Measurements from ENCODE around the gene DPH5. TPM values are rescaled to one million over a fixed set of nuclear protein-coding genes. Genes with fewer than 3 reads are reported as not detected.

Gene DPH5
- total and polyA plus RNA-seq, 2 of the 4 experiments (the other 2 are of a cell fraction), result 32.3 to 42.0 TPM

DNA sequence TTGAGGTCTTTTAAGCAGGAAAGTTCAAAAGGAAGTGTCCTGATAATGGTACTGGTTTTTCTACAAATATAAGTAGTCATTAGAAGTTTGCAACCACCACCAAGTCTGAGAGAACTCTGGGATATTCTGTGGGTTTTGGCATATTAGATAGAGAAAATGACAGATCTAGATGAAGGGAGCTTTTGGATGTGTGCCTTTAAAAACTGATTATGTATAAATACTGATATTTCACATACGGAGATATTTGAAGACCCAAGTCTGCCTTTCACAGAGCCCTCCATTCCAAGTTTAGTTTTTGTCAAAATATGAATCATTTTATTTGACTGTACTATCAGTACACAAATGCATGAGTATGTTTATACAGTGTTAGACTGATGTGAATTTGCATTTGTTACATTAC is 48.6 kb downstream of the DPH5 start:
- dilution Hi-C loops (cut with HindIII; ENCODE audit: low sequenced_read_pairs, unreplicated experiment) (no loop called here), intact Hi-C loops (cut with micrococcal nuclease) (no loop called here), in situ Hi-C loops (cut with MboI; ENCODE audit: low sequenced_read_pairs) (no loop called here)
- Histone ChIP-seq H2BK15ac (ENCODE audit: low read depth, low read length) (no peak overlapping the region), H3K27me3 (ENCODE audit: control insufficient read depth, insufficient read depth, low read length) (no peaks in the 10 kb centered on the region), H3K27ac (ENCODE audit: insufficient read depth, low read length) (no peak overlapping the region), H4K5ac (ENCODE audit: low read depth, low read length) (no peak overlapping the region), H3K4me2 (ENCODE audit: low read depth, low read length) (no peak overlapping the region), H3K9me3 (ENCODE audit: control insufficient read depth, insufficient read depth, low read length) (no peaks in the 10 kb centered on the region), H2AK5ac (ENCODE audit: low read depth, low read length) (no peak overlapping the region), H3K9me1 (ENCODE audit: insufficient read depth, low read length) (no peaks in the 10 kb centered on the region), H3K23ac (ENCODE audit: low read depth, low read length) (no peak overlapping the region; the same call in 1 of the 2 replicates), H3K79me1 (ENCODE audit: low read depth in 1 of 2, low read length in 2 of 2) (0 out of 4 replicates have a peak, but pooled peaks cover 0 to 3% of the 10 kb centered on the region in 2 experiments), H4K20me1 (ENCODE audit: insufficient read depth, low read length) (no peaks in the 10 kb centered on the region), H3K18ac (ENCODE audit: low read depth, low read length) (no peak overlapping the region), H3K9ac (ENCODE audit: low read depth, low read length) (no peak overlapping the region), H2AK9ac (replicated peaks; ENCODE audit: low read depth, low read length, poor library complexity) (no peak overlapping the region), H3K56ac (ENCODE audit: extremely low read depth, insufficient read depth, low read length) (no peak overlapping the region), H3K4ac (ENCODE audit: low read depth, low read length) (no peak overlapping the region), H3K4me1 (ENCODE audit: control insufficient read depth, insufficient read depth, low read length) (no peaks in the 10 kb centered on the region), H4K91ac (ENCODE audit: insufficient read depth, low read depth, low read length) (no peak overlapping the region), H2AFZ (replicated peaks; ENCODE audit: low read length, poor library complexity) (no peak overlapping the region), H2BK120ac (ENCODE audit: low read depth, low read length) (no peak overlapping the region), H4K8ac (ENCODE audit: low read depth in 2 of 2, low read length in 2 of 2) (no peak overlapping the region), H3K4me3 (ENCODE audit: insufficient read depth, low read depth, low read length) (no peak overlapping the region), H2BK5ac (ENCODE audit: low read depth, low read length, poor library complexity, severe bottlenecking) (no peak overlapping the region), H3K14ac (replicated peaks; ENCODE audit: low read depth, low read length) (no peak overlapping the region), H2BK20ac (ENCODE audit: low read depth, low read length) (no peak overlapping the region), H3K36me3 (ENCODE audit: control insufficient read depth, insufficient read depth, low read length) (peaks cover 6% of the 10 kb centered on the region; the same call in 1 of the 2 replicates)
- CTCF ChIA-PET, result no interaction called here
- DNase-seq, result no peak
- ATAC-seq (ENCODE audit: low read depth), result no peak
- BruUV-seq (replicated peaks), result TSS peak; percentile 8
- no peak for TF ChIP-seq RCOR1 (IDR thresholded peaks at IDR 0.05; ENCODE audit: insufficient replicate concordance, low read length)
- POLR2A ChIA-PET (ENCODE audit: unreplicated experiment), result no interaction called here
- no CpG with 5 or more reads among the region's 1 CpG for WGBS, 2 experiments (ENCODE audit: extremely low coverage in 2 of 2, insufficient read length in 1 of 2)
